Memory B cell (primary cell): Measurements from ENCODE around the gene FXN.
"Not testable (repeated sequence)": the region's sequence is repeated elsewhere in the genome, so short reads cannot be mapped to it uniquely, and the experiment has no call there.

ENCODE experiments used
- ATAC-seq: fragments of 150-1000 bp; cut with Tn5 transposase; 2 replicates; pipeline ENCODE4 v1.10.0; 2021; ENCODE audit warnings: low read depth, mild to moderate bottlenecking, moderate library complexity
- DNase-seq, 2 donors: peaks; one replicate each; pipeline ENCODE4 v3.0.0; 2022; ENCODE audit warnings: low spot score in 2 of 2
- H3K27ac Mint-ChIP-seq: one replicate; pipeline ENCODE4 v1.8.0; 2022; ENCODE audit warnings: mild to moderate bottlenecking, moderate library complexity, mixed read lengths
- H3K27me3 Mint-ChIP-seq: one replicate; pipeline ENCODE4 v1.8.0; 2022; ENCODE audit warnings: mixed read lengths
- H3K36me3 Mint-ChIP-seq: one replicate; pipeline ENCODE4 v1.8.0; 2022; ENCODE audit warnings: mild to moderate bottlenecking, mixed read lengths
- H3K4me1 Mint-ChIP-seq: one replicate; pipeline ENCODE4 v1.8.0; 2022; ENCODE audit warnings: mixed read lengths
- H3K4me3 Mint-ChIP-seq: one replicate; pipeline ENCODE4 v1.8.0; 2022; ENCODE audit warnings: mild to moderate bottlenecking, moderate library complexity, mixed read lengths
- H3K9me3 Mint-ChIP-seq: one replicate; pipeline ENCODE4 v1.8.0; 2022; ENCODE audit warnings: mixed read lengths

FXN gene

GRCh38 chr9:69089082-69089481, 53.5 kb downstream of the FXN start:
- H3K9me3 Mint-ChIP-seq, result no peaks in the 10 kb centered on the region
- H3K4me3 Mint-ChIP-seq, result no peak overlapping the region
- no peaks in the 10 kb centered on the region for H3K4me1 Mint-ChIP-seq
- no peaks in the 10 kb centered on the region for H3K27me3 Mint-ChIP-seq
- no peak for DNase-seq
- ATAC-seq, result no peak
- H3K36me3 Mint-ChIP-seq, result peaks cover 2% of the 10 kb centered on the region
- no peak overlapping the region for H3K27ac Mint-ChIP-seq

GRCh38 chr9:69089491-69089890, 53.9 kb downstream of the FXN start:
- Mint-ChIP-seq H3K27ac (no peak overlapping the region), H3K27me3 (no peaks in the 10 kb centered on the region), H3K4me1 (no peaks in the 10 kb centered on the region), H3K9me3 (no peaks in the 10 kb centered on the region), H3K36me3 (peaks cover 2% of the 10 kb centered on the region), H3K4me3 (no peak overlapping the region)
- ATAC-seq (no peak), DNase-seq (no peak)

- Mint-ChIP-seq H3K27ac (no peak overlapping the region), H3K36me3 (peaks cover 2% of the 10 kb centered on the region), H3K4me3 (no peak overlapping the region), H3K9me3 (no peaks in the 10 kb centered on the region), H3K4me1 (no peaks in the 10 kb centered on the region), H3K27me3 (no peaks in the 10 kb centered on the region)
- no peak for DNase-seq
- ATAC-seq, result no peak
Observed at GRCh38 chr9:69090140-69090750, 54.7 kb downstream of the FXN start.

- Mint-ChIP-seq H3K27ac (no peak overlapping the region), H3K36me3 (peaks cover 2% of the 10 kb centered on the region), H3K9me3 (no peaks in the 10 kb centered on the region), H3K4me3 (no peak overlapping the region), H3K4me1 (no peaks in the 10 kb centered on the region), H3K27me3 (no peaks in the 10 kb centered on the region)
- ATAC-seq, result no peak
- DNase-seq, result no peak
Observed at GRCh38 chr9:69090946-69091345, 55.4 kb downstream of the FXN start.

GRCh38 chr9:69093471-69094103, 58.0 kb downstream of the FXN start:
- Mint-ChIP-seq H3K27me3 (no peaks in the 10 kb centered on the region), H3K4me1 (no peaks in the 10 kb centered on the region), H3K36me3 (no peaks in the 10 kb centered on the region), H3K4me3 (no peak overlapping the region), H3K27ac (no peak overlapping the region), H3K9me3 (no peaks in the 10 kb centered on the region)
- no peak for ATAC-seq
- DNase-seq, result no peak

GRCh38 chr9:69094361-69095135, 59.0 kb downstream of the FXN start:
- ATAC-seq, H3K36me3 Mint-ChIP-seq: not testable (repeated sequence)

GRCh38 chr9:69097064-69097463, 61.5 kb downstream of the FXN start:
- ATAC-seq, result no peak

More at GRCh38 chr9:69094361-69095135, 59.0 kb downstream of the FXN start:
- not testable (repeated sequence) for H3K27ac Mint-ChIP-seq, H3K4me1 Mint-ChIP-seq, H3K27me3 Mint-ChIP-seq, DNase-seq, H3K4me3 Mint-ChIP-seq, H3K9me3 Mint-ChIP-seq

GRCh38 chr9:69097923-69098593, 62.5 kb downstream of the FXN start:
- Mint-ChIP-seq H3K4me1 (no peaks in the 10 kb centered on the region), H3K4me3 (no peak overlapping the region), H3K36me3 (peaks cover 2% of the 10 kb centered on the region), H3K9me3 (no peaks in the 10 kb centered on the region), H3K27me3 (no peaks in the 10 kb centered on the region), H3K27ac (no peak overlapping the region)
- ATAC-seq, result no peak
- no peak for DNase-seq

More at GRCh38 chr9:69097064-69097463, 61.5 kb downstream of the FXN start:
- no peak for DNase-seq
- Mint-ChIP-seq H3K36me3 (peaks cover 2% of the 10 kb centered on the region), H3K9me3 (no peaks in the 10 kb centered on the region), H3K27me3 (no peaks in the 10 kb centered on the region), H3K27ac (no peak overlapping the region), H3K4me1 (no peaks in the 10 kb centered on the region), H3K4me3 (no peak overlapping the region)

- not testable (repeated sequence) for DNase-seq, H3K36me3 Mint-ChIP-seq, H3K4me3 Mint-ChIP-seq, ATAC-seq, H3K27ac Mint-ChIP-seq, H3K4me1 Mint-ChIP-seq, H3K27me3 Mint-ChIP-seq, H3K9me3 Mint-ChIP-seq
Observed at GRCh38 chr9:69103348-69103996, 67.9 kb downstream of the FXN start.

- Mint-ChIP-seq H3K9me3 (no peaks in the 10 kb centered on the region), H3K27me3 (no peaks in the 10 kb centered on the region), H3K4me1 (no peaks in the 10 kb centered on the region), H3K27ac (no peak overlapping the region), H3K36me3 (peaks cover 2% of the 10 kb centered on the region), H3K4me3 (no peak overlapping the region)
- ATAC-seq (no peak), DNase-seq (no peak)
Observed at GRCh38 chr9:69104830-69105527, 69.4 kb downstream of the FXN start.

GRCh38 chr9:69107771-69108170, 72.2 kb downstream of the FXN start:
- H3K27ac Mint-ChIP-seq, result no peak overlapping the region
- peaks cover 5% of the 10 kb centered on the region for H3K36me3 Mint-ChIP-seq
- DNase-seq (no peak), ATAC-seq (no peak)
- no peak overlapping the region for H3K4me3 Mint-ChIP-seq
- no peaks in the 10 kb centered on the region for H3K9me3 Mint-ChIP-seq
- H3K27me3 Mint-ChIP-seq, result no peaks in the 10 kb centered on the region
- H3K4me1 Mint-ChIP-seq, result no peaks in the 10 kb centered on the region

GRCh38 chr9:69108706-69109105, 73.2 kb downstream of the FXN start:
- not testable (repeated sequence) for H3K27me3 Mint-ChIP-seq, H3K4me3 Mint-ChIP-seq, H3K36me3 Mint-ChIP-seq, DNase-seq, H3K27ac Mint-ChIP-seq, H3K9me3 Mint-ChIP-seq, H3K4me1 Mint-ChIP-seq, ATAC-seq

- H3K27ac Mint-ChIP-seq, result no peak overlapping the region
- H3K4me1 Mint-ChIP-seq, result no peaks in the 10 kb centered on the region
- DNase-seq (no peak), ATAC-seq (no peak)
- H3K4me3 Mint-ChIP-seq, result no peak overlapping the region
- H3K9me3 Mint-ChIP-seq, result no peaks in the 10 kb centered on the region
- no peaks in the 10 kb centered on the region for H3K27me3 Mint-ChIP-seq
- peaks cover 5% of the 10 kb centered on the region for H3K36me3 Mint-ChIP-seq
Observed at GRCh38 chr9:69109152-69109551, 73.6 kb downstream of the FXN start.
